Measurements from ENCODE around the gene JAZF1. TPM values are rescaled to one million over a fixed set of nuclear protein-coding genes. Genes with fewer than 3 reads are reported as not detected.

Gene JAZF1
- total and polyA plus RNA-seq, 2 of the 8 experiments (the other 6 are each of a cell fraction or from before 2014, with no cell fraction given) = 2.6 to 21.8 TPM

DNA sequence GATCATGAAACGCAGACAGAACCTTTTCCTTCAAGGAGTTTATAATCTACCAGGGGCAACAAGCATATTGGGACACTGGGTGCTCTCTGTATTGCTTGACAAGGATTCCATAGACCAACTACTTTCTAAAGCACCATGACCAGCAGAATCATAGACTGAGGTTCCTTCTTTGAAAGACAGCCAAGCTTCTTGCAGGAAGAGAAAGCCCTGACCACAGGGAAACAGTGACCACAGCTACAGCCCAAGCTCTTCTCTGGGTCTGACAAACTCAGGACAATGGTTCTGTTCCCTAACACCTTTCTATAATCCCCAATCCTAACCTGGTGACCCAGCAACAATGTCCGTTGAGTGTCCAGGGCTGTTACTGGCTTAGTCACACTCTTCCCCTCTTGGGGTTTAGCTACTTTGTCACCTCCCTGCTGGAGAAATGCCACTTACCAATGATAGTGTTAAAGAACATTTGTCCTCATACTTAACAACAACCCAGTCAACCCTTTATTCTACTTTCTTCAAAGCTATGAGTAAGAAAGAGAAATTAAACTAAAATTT lies 155.7 kb downstream of the JAZF1 start (continued):
- TF ChIP-seq, protein P1, sequence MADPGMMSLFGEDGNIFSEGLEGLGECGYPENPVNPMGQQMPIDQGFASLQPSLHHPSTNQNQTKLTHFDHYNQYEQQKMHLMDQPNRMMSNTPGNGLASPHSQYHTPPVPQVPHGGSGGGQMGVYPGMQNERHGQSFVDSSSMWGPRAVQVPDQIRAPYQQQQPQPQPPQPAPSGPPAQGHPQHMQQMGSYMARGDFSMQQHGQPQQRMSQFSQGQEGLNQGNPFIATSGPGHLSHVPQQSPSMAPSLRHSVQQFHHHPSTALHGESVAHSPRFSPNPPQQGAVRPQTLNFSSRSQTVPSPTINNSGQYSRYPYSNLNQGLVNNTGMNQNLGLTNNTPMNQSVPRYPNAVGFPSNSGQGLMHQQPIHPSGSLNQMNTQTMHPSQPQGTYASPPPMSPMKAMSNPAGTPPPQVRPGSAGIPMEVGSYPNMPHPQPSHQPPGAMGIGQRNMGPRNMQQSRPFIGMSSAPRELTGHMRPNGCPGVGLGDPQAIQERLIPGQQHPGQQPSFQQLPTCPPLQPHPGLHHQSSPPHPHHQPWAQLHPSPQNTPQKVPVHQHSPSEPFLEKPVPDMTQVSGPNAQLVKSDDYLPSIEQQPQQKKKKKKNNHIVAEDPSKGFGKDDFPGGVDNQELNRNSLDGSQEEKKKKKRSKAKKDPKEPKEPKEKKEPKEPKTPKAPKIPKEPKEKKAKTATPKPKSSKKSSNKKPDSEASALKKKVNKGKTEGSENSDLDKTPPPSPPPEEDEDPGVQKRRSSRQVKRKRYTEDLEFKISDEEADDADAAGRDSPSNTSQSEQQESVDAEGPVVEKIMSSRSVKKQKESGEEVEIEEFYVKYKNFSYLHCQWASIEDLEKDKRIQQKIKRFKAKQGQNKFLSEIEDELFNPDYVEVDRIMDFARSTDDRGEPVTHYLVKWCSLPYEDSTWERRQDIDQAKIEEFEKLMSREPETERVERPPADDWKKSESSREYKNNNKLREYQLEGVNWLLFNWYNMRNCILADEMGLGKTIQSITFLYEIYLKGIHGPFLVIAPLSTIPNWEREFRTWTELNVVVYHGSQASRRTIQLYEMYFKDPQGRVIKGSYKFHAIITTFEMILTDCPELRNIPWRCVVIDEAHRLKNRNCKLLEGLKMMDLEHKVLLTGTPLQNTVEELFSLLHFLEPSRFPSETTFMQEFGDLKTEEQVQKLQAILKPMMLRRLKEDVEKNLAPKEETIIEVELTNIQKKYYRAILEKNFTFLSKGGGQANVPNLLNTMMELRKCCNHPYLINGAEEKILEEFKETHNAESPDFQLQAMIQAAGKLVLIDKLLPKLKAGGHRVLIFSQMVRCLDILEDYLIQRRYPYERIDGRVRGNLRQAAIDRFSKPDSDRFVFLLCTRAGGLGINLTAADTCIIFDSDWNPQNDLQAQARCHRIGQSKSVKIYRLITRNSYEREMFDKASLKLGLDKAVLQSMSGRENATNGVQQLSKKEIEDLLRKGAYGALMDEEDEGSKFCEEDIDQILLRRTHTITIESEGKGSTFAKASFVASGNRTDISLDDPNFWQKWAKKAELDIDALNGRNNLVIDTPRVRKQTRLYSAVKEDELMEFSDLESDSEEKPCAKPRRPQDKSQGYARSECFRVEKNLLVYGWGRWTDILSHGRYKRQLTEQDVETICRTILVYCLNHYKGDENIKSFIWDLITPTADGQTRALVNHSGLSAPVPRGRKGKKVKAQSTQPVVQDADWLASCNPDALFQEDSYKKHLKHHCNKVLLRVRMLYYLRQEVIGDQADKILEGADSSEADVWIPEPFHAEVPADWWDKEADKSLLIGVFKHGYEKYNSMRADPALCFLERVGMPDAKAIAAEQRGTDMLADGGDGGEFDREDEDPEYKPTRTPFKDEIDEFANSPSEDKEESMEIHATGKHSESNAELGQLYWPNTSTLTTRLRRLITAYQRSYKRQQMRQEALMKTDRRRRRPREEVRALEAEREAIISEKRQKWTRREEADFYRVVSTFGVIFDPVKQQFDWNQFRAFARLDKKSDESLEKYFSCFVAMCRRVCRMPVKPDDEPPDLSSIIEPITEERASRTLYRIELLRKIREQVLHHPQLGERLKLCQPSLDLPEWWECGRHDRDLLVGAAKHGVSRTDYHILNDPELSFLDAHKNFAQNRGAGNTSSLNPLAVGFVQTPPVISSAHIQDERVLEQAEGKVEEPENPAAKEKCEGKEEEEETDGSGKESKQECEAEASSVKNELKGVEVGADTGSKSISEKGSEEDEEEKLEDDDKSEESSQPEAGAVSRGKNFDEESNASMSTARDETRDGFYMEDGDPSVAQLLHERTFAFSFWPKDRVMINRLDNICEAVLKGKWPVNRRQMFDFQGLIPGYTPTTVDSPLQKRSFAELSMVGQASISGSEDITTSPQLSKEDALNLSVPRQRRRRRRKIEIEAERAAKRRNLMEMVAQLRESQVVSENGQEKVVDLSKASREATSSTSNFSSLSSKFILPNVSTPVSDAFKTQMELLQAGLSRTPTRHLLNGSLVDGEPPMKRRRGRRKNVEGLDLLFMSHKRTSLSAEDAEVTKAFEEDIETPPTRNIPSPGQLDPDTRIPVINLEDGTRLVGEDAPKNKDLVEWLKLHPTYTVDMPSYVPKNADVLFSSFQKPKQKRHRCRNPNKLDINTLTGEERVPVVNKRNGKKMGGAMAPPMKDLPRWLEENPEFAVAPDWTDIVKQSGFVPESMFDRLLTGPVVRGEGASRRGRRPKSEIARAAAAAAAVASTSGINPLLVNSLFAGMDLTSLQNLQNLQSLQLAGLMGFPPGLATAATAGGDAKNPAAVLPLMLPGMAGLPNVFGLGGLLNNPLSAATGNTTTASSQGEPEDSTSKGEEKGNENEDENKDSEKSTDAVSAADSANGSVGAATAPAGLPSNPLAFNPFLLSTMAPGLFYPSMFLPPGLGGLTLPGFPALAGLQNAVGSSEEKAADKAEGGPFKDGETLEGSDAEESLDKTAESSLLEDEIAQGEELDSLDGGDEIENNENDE (IDR thresholded peaks at IDR 0.05; ENCODE audit: insufficient replicate concordance, low read length) = no peak
- TF ChIP-seq TBP (IDR thresholded peaks at IDR 0.05; ENCODE audit: low read depth, low read length) (no peak), TEAD4 (IDR thresholded peaks at IDR 0.05; ENCODE audit: low read depth, low read length) (no peak), CREB1 (IDR thresholded peaks at IDR 0.05) (no peak)
- TF ChIP-seq, protein P2, sequence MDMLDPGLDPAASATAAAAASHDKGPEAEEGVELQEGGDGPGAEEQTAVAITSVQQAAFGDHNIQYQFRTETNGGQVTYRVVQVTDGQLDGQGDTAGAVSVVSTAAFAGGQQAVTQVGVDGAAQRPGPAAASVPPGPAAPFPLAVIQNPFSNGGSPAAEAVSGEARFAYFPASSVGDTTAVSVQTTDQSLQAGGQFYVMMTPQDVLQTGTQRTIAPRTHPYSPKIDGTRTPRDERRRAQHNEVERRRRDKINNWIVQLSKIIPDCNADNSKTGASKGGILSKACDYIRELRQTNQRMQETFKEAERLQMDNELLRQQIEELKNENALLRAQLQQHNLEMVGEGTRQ (IDR thresholded peaks at IDR 0.05; ENCODE audit: low read length) = no peak

Measured in H1 (cell line).